ENCODE measurements around the gene NBPF10.
"Not testable (repeated sequence)": the region's sequence is repeated elsewhere in the genome, so short reads cannot be mapped to it uniquely, and the experiment has no call there.

Gene NBPF10, protein sequence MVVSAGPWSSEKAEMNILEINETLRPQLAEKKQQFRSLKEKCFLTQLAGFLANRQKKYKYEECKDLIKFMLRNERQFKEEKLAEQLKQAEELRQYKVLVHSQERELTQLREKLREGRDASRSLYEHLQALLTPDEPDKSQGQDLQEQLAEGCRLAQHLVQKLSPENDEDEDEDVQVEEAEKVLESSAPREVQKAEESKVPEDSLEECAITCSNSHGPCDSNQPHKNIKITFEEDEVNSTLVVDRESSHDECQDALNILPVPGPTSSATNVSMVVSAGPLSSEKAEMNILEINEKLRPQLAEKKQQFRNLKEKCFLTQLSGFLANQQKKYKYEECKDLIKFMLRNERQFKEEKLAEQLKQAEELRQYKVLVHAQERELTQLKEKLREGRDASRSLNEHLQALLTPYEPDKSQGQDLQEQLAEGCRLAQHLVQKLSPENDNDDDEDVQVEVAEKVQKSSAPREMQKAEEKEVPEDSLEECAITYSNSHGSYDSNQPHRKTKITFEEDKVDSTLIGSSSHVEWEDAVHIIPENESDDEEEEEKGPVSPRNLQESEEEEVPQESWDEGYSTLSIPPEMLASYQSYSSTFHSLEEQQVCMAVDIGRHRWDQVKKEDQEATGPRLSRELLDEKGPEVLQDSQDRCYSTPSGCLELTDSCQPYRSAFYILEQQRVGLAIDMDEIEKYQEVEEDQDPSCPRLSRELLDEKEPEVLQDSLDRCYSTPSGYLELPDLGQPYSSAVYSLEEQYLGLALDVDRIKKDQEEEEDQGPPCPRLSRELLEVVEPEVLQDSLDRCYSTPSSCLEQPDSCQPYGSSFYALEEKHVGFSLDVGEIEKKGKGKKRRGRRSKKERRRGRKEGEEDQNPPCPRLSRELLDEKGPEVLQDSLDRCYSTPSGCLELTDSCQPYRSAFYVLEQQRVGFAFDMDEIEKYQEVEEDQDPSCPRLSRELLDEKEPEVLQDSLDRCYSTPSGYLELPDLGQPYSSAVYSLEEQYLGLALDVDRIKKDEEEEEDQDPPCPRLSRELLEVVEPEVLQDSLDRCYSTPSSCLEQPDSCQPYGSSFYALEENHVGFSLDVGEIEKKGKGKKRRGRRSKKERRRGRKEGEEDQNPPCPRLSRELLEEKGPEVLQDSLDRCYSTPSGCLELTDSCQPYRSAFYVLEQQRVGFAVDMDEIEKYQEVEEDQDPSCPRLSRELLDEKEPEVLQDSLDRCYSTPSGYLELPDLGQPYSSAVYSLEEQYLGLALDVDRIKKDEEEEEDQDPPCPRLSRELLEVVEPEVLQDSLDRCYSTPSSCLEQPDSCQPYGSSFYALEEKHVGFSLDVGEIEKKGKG (N-terminal part only)

DNA sequence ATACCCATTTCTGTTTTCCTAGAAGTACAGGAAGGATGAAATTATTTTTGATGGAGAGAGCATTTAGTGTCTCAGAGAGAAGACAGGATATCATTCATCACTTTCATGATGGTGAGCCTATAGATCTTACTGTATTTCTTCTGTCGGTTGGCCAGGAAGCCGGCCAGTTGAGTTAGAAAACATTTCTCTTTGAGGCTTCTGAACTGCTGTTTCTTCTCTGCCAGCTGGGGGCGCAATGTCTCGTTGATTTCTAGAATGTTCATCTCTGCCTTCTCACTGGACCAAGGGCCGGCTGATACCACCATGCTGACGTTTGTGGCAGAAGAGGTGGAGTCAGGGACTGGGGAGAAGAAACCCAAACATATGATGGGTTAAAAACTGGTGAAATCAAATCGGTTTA is at the start of gene NBPF10:
Gene NBPF10, minus strand, starts transcription at position 340 of the 400 bp plus-strand sequence. Its CDS starts 35 bp downstream, at position 305.
- peak; percentile 17 for DNase-seq

DNA sequence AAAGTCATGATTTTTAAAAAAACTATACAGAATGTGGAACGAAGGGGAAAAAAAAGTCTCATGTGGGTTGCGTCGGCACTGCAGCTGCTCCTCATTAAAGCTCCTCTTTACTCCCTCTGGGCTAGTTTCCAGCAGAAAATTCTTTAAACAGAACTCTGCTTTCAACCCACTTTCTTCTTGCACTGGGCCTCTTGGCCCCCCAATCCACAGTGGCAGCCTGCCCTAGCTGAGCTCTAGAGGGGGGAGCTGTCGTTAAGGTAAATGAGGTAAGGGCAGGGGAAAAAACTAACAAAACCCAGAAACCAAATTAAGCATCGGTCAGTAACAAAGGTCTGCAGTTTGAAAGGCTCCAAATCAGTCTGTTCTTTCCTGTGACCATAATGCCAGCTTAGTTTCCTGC is 29.9 kb upstream of the NBPF10 start:
- not testable (repeated sequence) for DNase-seq

DNA sequence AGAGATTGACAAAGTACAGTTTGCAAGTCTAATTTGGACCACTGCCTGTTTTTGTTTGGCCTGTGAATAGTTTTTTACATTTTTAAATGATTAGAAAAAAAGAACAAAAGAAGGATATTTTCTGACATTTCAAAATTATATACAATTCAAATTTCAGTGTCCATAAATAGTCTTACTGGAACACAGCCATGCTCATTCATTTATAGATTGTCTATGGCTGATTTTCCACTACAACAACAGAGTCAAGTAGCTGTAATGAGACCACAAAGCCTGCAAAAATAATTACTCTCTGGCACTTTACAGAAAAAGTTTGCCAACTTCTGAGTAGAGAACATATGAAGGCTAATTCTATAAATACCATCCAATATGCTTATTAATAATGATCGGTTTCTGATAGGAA is 23.1 kb upstream of the NBPF10 start:
- DNase-seq: not testable (repeated sequence)

DNA sequence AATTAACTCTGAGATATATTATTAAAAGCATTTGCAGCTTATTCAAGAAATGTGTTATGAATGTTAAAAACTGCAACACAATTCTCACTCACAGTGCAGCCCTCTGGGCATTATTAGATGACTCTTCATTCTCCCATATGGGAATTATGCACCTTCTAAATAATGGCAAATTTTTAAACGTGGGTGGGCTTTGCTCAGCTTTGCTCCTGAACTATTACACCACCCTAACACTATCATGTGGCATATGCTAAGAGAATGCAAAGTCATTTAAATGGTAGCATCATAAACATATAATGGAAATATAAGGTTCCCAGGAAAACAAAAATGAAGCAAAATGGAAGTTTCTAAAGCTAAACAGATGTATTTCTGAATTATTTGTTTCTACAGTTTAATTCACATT is 22.7 kb upstream of the NBPF10 start:
- not testable (repeated sequence) for DNase-seq
